ENCODE data around the gene PTPN2. TPM values are rescaled to one million over a fixed set of nuclear protein-coding genes. Genes with fewer than 3 reads are reported as not detected.

The PTPN2 gene
- total and polyA plus RNA-seq, 11 donors: 7.5 to 33.1 (median 11.5) TPM

DNA sequence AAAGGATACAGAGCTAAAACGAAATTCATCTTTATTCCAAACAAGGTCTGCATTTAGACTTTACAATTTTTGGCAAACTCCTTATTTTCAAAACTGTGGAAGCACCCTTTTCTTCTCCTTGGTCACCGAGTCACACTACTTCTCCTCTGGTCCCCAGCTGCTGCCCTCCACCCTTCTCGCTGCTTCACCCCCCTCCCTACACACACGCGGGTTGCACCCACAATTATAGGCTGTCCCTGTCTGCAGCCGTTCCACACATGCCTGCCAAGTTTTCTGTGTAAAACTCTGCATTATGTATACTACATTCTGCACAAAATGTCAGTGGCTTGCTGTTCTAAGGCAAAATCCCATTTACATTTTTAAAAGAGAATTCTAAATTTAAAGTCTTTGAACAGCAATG, 63.5 kb downstream of the PTPN2 start:
- no peaks in the 10 kb centered on the region for H3K9me3 ChIP-seq
- no peak overlapping the region for H3K4me3 ChIP-seq
- no peak for DNase-seq
- H3K27me3 ChIP-seq: no peaks in the 10 kb centered on the region
- H3K36me3 ChIP-seq: peaks cover 0 to 67% (median 48%) of the 10 kb centered on the region in 9 donors
- 68 to 72% (median 71%) methylated on average over 6 of the region's 6 CpGs for WGBS, 4 donors
- no peak for TF ChIP-seq POLR2A (IDR thresholded peaks at IDR 0.05)
- TF ChIP-seq CTCF (IDR thresholded peaks at IDR 0.05): no peak
- intact Hi-C loops (cut with DNase I): no loop called here
- H3K27ac ChIP-seq: no peak overlapping the region
- peaks cover 0 to 5% (median 0%) of the 10 kb centered on the region in 12 donors for H3K4me1 ChIP-seq
- ATAC-seq: no peak

DNA sequence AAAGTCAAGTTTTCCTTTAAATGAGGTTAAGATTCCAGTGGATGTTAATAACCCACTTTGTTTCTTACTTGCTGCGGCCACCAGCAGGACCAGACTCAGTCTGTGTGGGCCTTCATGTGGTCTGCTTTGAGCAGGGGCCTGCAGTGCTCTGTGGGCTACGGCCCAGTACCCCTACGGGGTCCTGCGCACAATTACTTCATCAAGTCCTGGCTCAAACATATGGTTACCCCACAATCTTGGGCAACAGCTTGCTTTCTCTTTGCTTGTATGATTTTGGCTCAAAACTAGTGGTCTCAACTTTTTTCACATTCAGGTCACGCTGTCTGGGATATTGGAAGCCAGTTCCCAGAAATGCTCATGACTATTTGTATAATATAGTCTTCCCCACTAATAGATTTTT, 64.2 kb downstream of the PTPN2 start:
- no peaks in the 10 kb centered on the region for H3K27me3 ChIP-seq
- 77 to 87% (median 83%) methylated on average over 5 of the region's 5 CpGs for WGBS, 4 donors
- intact Hi-C loops (cut with DNase I): loop anchor here in 1 of 10 donors (10.0 kb wide), 1 partner anchor 75 kb away; no protein-coding TSS in a partner anchor
- H3K27ac ChIP-seq: peak overlapping the region in 1 of 12 donors; percentile 34
- H3K4me1 ChIP-seq: peaks cover 0 to 5% (median 0%) of the 10 kb centered on the region in 12 donors
- no peak overlapping the region for H3K4me3 ChIP-seq
- H3K9me3 ChIP-seq: no peaks in the 10 kb centered on the region
- peaks cover 0 to 65% (median 43%) of the 10 kb centered on the region in 9 donors for H3K36me3 ChIP-seq
- TF ChIP-seq CTCF (IDR thresholded peaks at IDR 0.05) (no peak), POLR2A (IDR thresholded peaks at IDR 0.05) (no peak)
- ATAC-seq: no peak
- no peak for DNase-seq

DNA sequence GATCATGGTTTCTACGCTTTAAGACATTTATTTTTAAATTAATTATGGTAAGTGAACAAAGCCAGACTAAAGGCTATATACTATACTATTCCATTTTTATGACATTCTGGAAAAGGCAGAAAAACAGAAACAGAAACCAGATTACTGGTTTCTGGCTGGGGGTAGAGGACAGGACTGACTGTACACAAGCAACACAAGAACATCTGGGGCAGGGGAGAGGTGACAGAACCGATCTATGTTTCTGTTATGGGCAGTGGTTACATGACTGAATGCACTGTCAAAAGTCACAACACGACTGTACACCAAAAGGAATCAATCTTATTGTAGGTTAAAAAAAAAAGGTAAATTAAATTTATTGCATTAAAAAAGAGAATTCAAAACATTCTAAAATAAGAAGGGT, 64.7 kb downstream of the PTPN2 start:
- Histone ChIP-seq H3K4me1 (peaks cover 0 to 5% (median 0%) of the 10 kb centered on the region in 12 donors), H3K36me3 (peaks cover 0 to 65% (median 42%) of the 10 kb centered on the region in 9 donors)
- no peak for ATAC-seq

DNA sequence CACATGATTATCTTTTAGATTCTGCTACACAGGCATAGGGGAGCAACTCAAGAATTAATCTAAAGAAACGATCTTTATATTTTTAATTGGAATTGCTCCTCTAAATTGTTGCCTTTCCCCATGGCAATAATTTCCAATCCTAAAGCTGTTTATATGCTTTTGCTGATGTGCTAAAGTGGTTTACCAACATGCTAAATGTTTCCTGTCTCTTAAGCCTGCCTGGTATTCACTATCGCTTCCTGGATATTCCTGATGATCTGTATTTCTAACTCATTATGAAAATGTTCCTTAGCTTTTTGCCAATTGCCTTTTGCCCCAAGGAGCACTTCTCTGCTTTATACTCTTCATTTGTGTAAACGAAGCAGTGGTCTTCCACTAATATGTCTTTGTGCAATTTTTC, 65.8 kb downstream of the PTPN2 start:
- Histone ChIP-seq H3K27ac (no peak overlapping the region), H3K9me3 (no peaks in the 10 kb centered on the region), H3K4me1 (peaks cover 0 to 5% (median 0%) of the 10 kb centered on the region in 12 donors), H3K27me3 (no peaks in the 10 kb centered on the region), H3K36me3 (peaks cover 0 to 68% (median 41%) of the 10 kb centered on the region in 9 donors), H3K4me3 (no peak overlapping the region)
- 89 to 95% (median 94%) methylated on average over 3 of the region's 3 CpGs for WGBS, 4 donors
- intact Hi-C loops (cut with DNase I): loop anchor here in 1 of 10 donors (10.0 kb wide), 1 partner anchor 77 kb away; no protein-coding TSS in a partner anchor
- TF ChIP-seq POLR2A (IDR thresholded peaks at IDR 0.05) (no peak), CTCF (IDR thresholded peaks at IDR 0.05) (no peak)
- DNase-seq (no peak), ATAC-seq (no peak)

More for the DNA sequence above, 64.7 kb downstream of the PTPN2 start:
- H3K9me3 ChIP-seq: no peaks in the 10 kb centered on the region
- no peak for TF ChIP-seq CTCF (IDR thresholded peaks at IDR 0.05)
- TF ChIP-seq POLR2A (IDR thresholded peaks at IDR 0.05): no peak
- H3K4me3 ChIP-seq: no peak overlapping the region
- H3K27ac ChIP-seq: peak overlapping the region in 1 of 12 donors; percentile 34
- intact Hi-C loops (cut with DNase I): loop anchor here in 1 of 10 donors (10.0 kb wide), 1 partner anchor 75 kb away; no protein-coding TSS in a partner anchor
- H3K27me3 ChIP-seq: no peaks in the 10 kb centered on the region
- 85 to 89% (median 87%) methylated on average over 3 of the region's 3 CpGs for WGBS, 4 donors
- no peak for DNase-seq

Measured in heart left ventricle (tissue), 16 donors.